Measurements from ENCODE around the gene XYLT1.

DNA sequence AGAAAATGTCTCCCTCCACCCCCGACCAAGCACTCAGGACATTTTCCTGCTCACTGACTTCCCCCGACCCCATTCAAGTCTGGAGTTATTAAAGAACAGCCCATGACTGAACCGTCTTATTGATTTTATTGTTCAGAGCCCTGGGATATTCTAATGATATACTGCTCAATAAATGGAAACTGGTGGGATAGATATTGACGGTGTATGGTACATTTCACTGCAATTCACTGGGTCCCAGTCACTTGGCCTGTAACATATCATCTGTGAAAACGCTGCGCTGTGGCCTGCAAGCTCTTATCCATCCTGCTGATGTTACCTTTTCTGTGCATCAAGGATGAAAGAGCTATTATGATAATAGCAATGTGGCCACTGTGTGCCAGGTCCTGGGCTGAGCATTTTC lies 258.2 kb downstream of the XYLT1 start:
- TF ChIP-seq YY1 (IDR thresholded peaks at IDR 0.05; ENCODE audit: low read depth) = no peak
- no peak for TF ChIP-seq SIN3A (IDR thresholded peaks at IDR 0.05; ENCODE audit: borderline replicate concordance, low read depth, low read length)
- TF ChIP-seq, protein P1, sequence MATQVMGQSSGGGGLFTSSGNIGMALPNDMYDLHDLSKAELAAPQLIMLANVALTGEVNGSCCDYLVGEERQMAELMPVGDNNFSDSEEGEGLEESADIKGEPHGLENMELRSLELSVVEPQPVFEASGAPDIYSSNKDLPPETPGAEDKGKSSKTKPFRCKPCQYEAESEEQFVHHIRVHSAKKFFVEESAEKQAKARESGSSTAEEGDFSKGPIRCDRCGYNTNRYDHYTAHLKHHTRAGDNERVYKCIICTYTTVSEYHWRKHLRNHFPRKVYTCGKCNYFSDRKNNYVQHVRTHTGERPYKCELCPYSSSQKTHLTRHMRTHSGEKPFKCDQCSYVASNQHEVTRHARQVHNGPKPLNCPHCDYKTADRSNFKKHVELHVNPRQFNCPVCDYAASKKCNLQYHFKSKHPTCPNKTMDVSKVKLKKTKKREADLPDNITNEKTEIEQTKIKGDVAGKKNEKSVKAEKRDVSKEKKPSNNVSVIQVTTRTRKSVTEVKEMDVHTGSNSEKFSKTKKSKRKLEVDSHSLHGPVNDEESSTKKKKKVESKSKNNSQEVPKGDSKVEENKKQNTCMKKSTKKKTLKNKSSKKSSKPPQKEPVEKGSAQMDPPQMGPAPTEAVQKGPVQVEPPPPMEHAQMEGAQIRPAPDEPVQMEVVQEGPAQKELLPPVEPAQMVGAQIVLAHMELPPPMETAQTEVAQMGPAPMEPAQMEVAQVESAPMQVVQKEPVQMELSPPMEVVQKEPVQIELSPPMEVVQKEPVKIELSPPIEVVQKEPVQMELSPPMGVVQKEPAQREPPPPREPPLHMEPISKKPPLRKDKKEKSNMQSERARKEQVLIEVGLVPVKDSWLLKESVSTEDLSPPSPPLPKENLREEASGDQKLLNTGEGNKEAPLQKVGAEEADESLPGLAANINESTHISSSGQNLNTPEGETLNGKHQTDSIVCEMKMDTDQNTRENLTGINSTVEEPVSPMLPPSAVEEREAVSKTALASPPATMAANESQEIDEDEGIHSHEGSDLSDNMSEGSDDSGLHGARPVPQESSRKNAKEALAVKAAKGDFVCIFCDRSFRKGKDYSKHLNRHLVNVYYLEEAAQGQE (IDR thresholded peaks at IDR 0.05; ENCODE audit: low read depth, low read length) = no peak
- TF ChIP-seq, protein P2, sequence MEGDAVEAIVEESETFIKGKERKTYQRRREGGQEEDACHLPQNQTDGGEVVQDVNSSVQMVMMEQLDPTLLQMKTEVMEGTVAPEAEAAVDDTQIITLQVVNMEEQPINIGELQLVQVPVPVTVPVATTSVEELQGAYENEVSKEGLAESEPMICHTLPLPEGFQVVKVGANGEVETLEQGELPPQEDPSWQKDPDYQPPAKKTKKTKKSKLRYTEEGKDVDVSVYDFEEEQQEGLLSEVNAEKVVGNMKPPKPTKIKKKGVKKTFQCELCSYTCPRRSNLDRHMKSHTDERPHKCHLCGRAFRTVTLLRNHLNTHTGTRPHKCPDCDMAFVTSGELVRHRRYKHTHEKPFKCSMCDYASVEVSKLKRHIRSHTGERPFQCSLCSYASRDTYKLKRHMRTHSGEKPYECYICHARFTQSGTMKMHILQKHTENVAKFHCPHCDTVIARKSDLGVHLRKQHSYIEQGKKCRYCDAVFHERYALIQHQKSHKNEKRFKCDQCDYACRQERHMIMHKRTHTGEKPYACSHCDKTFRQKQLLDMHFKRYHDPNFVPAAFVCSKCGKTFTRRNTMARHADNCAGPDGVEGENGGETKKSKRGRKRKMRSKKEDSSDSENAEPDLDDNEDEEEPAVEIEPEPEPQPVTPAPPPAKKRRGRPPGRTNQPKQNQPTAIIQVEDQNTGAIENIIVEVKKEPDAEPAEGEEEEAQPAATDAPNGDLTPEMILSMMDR (IDR thresholded peaks at IDR 0.05) = no peak
- no peak for TF ChIP-seq EP300 (IDR thresholded peaks at IDR 0.05; ENCODE audit: borderline replicate concordance in 1 of 2, low read depth in 1 of 2, low read length in 1 of 2)
- no peak for TF ChIP-seq NRF1 (IDR thresholded peaks at IDR 0.05; ENCODE audit: low read depth, low read length)
- no peak for TF ChIP-seq GATA2 (CRISPR knock-in tag; IDR thresholded peaks at IDR 0.05)
- TF ChIP-seq JUND (IDR thresholded peaks at IDR 0.05) = no peak
- TF ChIP-seq, protein P3, sequence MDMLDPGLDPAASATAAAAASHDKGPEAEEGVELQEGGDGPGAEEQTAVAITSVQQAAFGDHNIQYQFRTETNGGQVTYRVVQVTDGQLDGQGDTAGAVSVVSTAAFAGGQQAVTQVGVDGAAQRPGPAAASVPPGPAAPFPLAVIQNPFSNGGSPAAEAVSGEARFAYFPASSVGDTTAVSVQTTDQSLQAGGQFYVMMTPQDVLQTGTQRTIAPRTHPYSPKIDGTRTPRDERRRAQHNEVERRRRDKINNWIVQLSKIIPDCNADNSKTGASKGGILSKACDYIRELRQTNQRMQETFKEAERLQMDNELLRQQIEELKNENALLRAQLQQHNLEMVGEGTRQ (IDR thresholded peaks at IDR 0.05; ENCODE audit: borderline replicate concordance, low read depth, low read length) = no peak
- TF ChIP-seq TEAD4 (IDR thresholded peaks at IDR 0.05; ENCODE audit: borderline replicate concordance, insufficient read depth) = no peak

Measured in SK-N-SH (cell line).